GM21723 (cell line): ENCODE measurements around the gene PRKG1.
A peak's percentile ranks its signal among the peaks of the same experiment; 100 is the strongest.

Experiments used
- ATAC-seq: cut with Tn5 transposase; IDR thresholded peaks from one replicate; pipeline ENCODE4 v1.9.1; 2021; ENCODE audit warnings: mild to moderate bottlenecking, moderate library complexity; ENCODE audit not compliant: unreplicated experiment

Gene PRKG1

GRCh38 chr10:51894771-51895578 lies 820.7 kb downstream of the PRKG1 start:
- ATAC-seq, result no peak

GRCh38 chr10:51896849-51897248 lies 822.6 kb downstream of the PRKG1 start:
- no peak for ATAC-seq

DNA sequence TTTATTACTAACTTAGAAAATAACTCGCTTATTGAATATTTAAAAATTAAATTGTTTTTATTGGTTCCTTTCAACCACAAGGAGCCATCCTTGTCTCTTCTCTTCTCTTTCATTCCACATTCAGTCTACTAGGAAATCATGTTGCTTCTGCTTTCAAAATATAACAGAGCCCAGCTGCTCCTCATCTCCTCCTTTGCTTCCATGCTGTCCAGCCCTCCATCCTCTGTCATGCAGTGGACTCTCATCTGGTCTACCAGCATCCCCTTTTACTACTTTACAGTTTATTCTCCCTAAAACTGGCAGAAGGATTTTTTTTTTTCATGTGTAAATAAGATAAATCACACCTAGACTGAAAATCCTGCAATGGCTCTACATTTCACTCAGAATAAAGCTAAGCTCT lies 823.3 kb downstream of the PRKG1 start:
- no peak for ATAC-seq

GRCh38 chr10:51900180-51900579 lies 825.9 kb downstream of the PRKG1 start:
- no peak for ATAC-seq

DNA sequence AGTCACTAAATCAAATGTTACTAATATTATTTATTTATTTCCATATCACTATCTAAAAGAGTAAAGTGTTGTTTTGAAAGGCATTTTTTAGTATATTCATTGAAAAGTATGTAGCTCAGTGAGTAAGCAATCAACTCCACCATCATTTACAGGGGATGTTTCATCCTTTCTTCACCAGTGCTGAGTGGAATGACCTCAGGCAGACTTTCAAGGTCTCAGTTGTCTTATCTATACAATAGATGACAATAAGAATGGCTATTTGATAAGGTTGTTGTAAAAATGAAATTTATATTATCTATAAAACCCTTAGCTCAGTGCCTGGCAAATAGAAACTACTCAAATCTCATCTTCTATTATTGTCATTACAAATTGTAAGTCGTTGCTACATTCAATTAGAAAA lies 829.4 kb downstream of the PRKG1 start:
- no peak for ATAC-seq

- no peak for ATAC-seq
Observed at GRCh38 chr10:51905032-51905431, 830.7 kb downstream of the PRKG1 start.

DNA sequence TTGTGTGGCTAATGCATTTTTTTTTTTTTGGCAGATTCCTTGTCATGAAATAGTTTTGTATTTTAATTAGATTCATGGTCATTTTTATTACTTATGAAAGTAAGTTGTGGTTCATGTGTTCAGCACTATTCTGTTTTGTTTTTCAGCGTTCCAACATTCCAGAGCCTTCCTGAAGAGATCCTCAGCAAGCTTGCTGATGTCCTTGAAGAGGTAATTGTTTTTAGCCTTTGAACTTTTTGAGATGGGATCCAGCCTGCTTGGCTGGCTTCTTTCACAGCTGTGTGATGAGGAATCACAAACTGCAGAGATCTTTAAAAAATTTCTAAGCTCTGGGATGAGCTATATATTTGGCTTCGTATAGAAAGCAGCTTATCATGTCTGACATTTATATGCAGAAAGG lies 833.1 kb downstream of the PRKG1 start:
- ATAC-seq, result no peak

- ATAC-seq, result no peak
Observed at GRCh38 chr10:51910189-51910588, 835.9 kb downstream of the PRKG1 start.

DNA sequence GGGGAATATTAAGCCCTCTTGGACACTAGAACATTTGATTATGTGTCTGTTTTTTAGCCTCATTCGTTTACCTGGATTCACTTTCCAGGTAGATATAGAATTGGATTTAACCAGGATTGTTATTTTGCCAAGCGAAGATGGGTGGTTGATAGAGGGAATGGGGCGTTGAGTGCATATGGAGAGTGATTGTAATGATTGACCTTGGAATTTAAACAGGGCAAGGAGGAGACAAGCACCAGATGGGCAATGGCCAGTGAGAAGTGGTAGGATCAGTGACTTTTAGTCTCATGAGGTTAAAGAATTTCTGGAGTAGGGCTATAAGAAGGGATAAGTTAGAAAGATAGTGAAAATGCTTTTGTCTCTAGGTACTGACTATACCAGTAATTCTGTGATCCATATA lies 836.3 kb downstream of the PRKG1 start:
- ATAC-seq, result no peak

- no peak for ATAC-seq
Observed at GRCh38 chr10:51911723-51912122, 837.4 kb downstream of the PRKG1 start.

DNA sequence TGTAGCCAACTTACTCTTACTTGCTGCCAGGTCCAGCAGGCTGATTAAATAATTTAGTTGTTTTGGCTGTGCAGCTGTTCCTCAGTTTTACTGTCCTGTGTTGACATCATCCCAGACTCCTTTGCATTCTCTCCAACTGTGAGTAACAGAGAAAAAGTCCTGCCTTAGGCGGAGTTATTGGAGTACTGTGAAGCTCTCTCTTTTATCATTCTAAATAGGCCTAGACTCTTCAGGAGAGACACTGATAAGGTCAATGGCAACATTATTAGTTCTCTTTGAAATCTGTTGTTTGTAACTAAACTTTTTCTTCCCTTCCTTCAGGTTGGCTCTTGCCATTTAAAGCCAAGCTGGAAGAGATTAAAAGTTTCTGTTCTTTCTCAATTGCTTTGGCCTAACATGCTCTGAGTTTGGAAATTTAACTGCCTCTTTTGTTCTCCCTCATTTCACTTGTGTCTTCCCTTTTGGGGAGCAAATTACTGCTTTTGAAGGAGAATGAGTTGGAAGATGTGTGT lies 840.8 kb downstream of the PRKG1 start:
- no peak for ATAC-seq

GRCh38 chr10:51918440-51918839 lies 844.2 kb downstream of the PRKG1 start:
- ATAC-seq, result no peak

DNA sequence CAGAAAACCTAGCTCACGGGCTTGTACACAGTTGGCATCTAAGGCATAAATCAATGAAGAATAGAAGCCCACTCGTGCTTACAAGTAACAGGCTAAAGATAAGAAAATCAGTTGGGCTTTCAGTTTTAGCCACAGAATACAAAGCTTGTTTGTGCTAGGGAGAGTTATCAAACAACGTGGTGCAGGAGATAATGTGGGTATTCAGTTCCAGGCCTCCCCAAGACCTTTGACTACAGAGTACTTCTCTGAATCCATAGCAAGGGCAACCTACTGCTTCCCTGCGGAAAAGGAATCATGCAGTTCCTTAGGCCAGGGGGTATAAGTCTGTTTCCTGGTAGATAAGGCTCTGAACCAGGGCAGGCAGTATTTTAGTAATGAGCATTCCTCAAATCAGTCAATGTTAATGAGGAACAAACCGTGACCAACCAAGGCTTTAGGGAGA lies 844.6 kb downstream of the PRKG1 start:
- ATAC-seq, result peak; percentile 66

DNA sequence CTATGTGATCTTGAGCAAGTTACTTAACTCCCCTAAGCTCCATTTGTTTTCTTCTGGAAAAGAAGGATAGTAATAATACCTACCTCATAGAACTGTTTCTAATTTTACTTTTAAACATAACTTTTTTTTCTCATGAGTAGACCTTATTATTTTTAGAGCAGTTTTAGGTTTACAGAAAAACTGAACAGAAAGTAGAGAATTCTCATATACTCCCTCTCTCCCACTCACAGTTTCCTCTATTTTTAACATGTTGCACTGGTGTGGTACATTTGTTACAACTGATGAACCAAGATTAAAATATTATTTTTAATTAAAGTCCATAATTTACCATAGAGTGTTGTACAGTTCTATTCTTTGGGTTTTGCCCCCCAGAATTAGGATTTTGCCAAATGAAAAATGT lies 846.4 kb downstream of the PRKG1 start:
- ATAC-seq, result no peak

DNA sequence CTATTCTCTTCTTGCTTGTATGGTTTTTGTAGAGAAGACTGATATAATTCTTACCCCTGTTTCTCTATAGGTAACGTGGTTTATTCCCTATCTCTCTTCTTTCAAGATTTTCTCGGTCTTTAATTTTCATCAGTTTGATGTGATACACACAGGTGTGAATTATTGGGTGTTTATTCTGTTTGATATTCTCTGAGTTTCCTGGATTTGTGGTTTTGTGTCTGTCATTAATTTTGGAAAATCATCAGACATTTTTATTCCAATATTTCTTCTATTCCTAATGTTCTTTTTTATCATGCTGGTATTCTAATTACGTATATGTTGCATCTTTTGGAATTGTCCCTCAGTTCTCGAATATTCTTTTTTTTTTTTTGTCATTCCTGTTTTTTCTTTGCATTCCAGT lies 850.1 kb downstream of the PRKG1 start:
- ATAC-seq, result no peak

DNA sequence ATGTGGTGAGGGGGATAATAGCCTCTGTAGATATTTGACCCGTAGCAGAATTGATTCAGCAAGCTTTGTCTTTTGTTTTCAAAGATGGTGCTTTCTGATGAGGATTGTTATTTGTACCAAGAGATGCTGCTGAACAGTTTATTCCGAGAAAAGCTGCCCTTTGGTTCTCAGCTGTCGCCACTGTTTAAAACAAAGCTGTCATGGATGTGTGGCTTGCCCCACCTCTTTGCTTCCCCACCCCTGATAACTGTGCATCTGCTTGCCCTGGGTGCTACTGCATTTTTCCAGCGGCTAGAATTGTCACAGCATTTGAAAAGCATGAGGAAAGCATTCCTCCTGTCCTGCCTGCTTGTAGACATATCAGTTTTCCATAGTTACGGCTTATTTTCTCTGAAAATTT lies 852.0 kb downstream of the PRKG1 start:
- no peak for ATAC-seq

DNA sequence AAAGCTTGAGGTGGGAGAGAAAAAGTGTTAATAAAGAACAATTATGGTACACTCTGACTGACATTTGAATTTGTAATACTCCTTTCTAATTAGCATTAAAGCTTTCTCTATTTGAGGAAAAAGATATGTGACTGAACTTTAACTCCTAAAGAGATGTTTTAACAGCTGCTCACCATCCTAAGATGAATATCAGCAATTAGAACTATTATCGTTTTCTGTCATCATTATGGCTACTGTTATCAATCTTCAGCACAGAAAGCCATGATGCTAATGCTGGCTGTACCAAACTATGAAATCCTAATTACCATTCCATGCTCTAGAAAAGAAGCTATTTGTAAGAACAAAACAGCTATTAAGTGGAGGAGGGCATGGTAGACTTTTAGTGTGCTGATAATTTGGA lies 853.9 kb downstream of the PRKG1 start:
- ATAC-seq, result no peak

GRCh38 chr10:51932530-51932929 lies 858.2 kb downstream of the PRKG1 start:
- peak; percentile 67 for ATAC-seq

- no peak for ATAC-seq
Observed at GRCh38 chr10:51934373-51934772, 860.1 kb downstream of the PRKG1 start.

DNA sequence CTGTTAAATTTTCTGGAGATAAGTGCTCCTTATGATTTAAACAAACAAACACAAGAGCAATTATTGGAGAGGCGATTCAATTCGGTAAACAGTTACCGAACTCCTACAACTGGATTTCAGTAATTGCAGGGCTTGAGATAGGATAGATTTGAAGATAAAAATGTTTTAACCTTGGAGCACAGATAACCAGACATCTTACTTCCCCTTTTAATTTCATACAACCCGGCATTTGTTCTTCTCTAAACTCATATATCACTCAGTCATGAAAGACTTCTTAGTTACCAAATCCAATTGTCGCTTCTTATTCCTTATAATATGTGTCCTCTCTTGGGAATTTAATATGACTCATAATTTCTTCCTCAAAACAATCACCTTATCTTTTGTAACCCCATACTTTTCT lies 861.1 kb downstream of the PRKG1 start:
- ATAC-seq, result no peak

- no peak for ATAC-seq
Observed at GRCh38 chr10:51937308-51938140, 863.2 kb downstream of the PRKG1 start.
